HG03045 (cell line): ENCODE measurements around the gene TMEM128.
"Not testable (repeated sequence)": the region's sequence is repeated elsewhere in the genome, so short reads cannot be mapped to it uniquely, and the experiment has no call there.

Source experiments
- ATAC-seq: cut with Tn5 transposase; IDR thresholded peaks from one replicate; pipeline ENCODE4 v1.9.1; 2021; ENCODE audit warnings: mild to moderate bottlenecking, moderate library complexity; ENCODE audit not compliant: unreplicated experiment

The TMEM128 gene

GRCh38 chr4:4248029-4248884 is at the start of gene TMEM128:
TSS of gene TMEM128 (minus strand) at chr4:4248223. CDS start at chr4:4248202, 21 bp downstream.
- ATAC-seq, result peak; percentile 96

- ATAC-seq, result no peak
Observed at GRCh38 chr4:4296283-4296846, 48.3 kb upstream of the TMEM128 start.

GRCh38 chr4:4293279-4293678 is 45.3 kb upstream of the TMEM128 start:
- no peak for ATAC-seq

GRCh38 chr4:4289941-4290850 is 42.2 kb upstream of the TMEM128 start, which contains the start of the genes LYAR and ZBTB49:
TSS of gene LYAR (minus strand) at chr4:4290154. CDS start at chr4:4283742, 6,412 bp downstream.
TSS of gene ZBTB49 (plus strand) at chr4:4290251. CDS start at chr4:4299946, 9,695 bp downstream.
- peak; percentile 91 for ATAC-seq

GRCh38 chr4:4289597-4289940 is 41.5 kb upstream of the TMEM128 start:
- ATAC-seq, result peak; percentile 21

GRCh38 chr4:4289055-4289454 is 41.0 kb upstream of the TMEM128 start:
- no peak for ATAC-seq

GRCh38 chr4:4288098-4288497 is 40.1 kb upstream of the TMEM128 start:
- ATAC-seq, result no peak

GRCh38 chr4:4284827-4285618 is 37.0 kb upstream of the TMEM128 start:
- no peak for ATAC-seq

- ATAC-seq, result no peak
Observed at GRCh38 chr4:4281787-4282186, 33.8 kb upstream of the TMEM128 start.

GRCh38 chr4:4277531-4277930 is 29.5 kb upstream of the TMEM128 start:
- no peak for ATAC-seq

GRCh38 chr4:4274226-4274625 is 26.2 kb upstream of the TMEM128 start:
- no peak for ATAC-seq

- ATAC-seq, result no peak
Observed at GRCh38 chr4:4271912-4272311, 23.9 kb upstream of the TMEM128 start.

GRCh38 chr4:4270529-4270928 is 22.5 kb upstream of the TMEM128 start:
- ATAC-seq, result no peak

- ATAC-seq, result no peak
Observed at GRCh38 chr4:4269856-4270255, 21.8 kb upstream of the TMEM128 start.

GRCh38 chr4:4269331-4269731 is 21.3 kb upstream of the TMEM128 start:
- no peak for ATAC-seq

- no peak for ATAC-seq
Observed at GRCh38 chr4:4268776-4269175, 20.8 kb upstream of the TMEM128 start.

GRCh38 chr4:4267981-4268380 is 20.0 kb upstream of the TMEM128 start:
- ATAC-seq, result no peak

- no peak for ATAC-seq
Observed at GRCh38 chr4:4260185-4260751, 12.2 kb upstream of the TMEM128 start.

GRCh38 chr4:4259484-4260100 is 11.6 kb upstream of the TMEM128 start:
- ATAC-seq, result no peak

GRCh38 chr4:4257705-4258104 is 9.7 kb upstream of the TMEM128 start:
- ATAC-seq, result not testable (repeated sequence)
